ENCODE results near the gene EPC2. TPM values are rescaled to one million over a fixed set of nuclear protein-coding genes. Genes with fewer than 3 reads are reported as not detected.

Gene EPC2
- total and polyA plus RNA-seq, 2 of the 8 experiments (the other 6 are each of a cell fraction or from before 2014, with no cell fraction given), result 16.1 to 25.7 TPM

DNA sequence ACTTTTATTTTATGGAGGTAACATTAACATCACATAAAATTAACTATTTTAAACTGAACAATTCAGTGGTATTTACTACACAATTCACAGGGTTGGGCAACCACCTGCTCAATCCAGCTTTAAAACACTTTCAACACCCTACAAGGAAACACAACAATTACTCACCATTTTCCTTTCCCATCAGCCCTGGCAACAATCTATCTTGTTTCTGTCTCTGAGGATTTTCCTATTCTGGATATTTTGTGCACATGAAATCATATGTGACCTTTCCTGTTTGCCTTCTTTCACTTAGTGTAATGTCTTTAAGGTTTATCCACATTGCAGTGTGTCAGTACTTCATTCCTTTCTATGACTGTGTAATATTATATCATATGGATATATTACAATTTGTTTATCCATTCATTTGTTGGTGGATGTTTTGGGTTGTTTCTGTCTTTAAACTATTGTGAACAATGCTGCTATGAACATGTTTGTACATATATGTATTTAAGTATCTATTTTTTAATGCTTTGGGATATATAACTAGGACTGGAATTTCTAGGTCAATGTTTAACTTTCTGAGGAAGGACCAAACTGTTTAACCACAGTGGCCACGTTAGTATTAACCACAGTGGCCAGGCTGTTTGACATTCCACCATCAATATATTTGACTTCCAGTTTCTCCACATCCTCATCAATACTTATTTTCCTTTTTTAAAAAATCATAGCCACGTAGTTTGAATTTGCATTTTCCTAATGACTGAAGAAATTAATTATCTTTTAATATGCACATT is 158.1 kb downstream of the EPC2 start:
- Histone ChIP-seq H4K20me1 (replicated peaks in 1 of 2; ENCODE audit: control insufficient read depth in 1 of 2, insufficient read depth in 2 of 2, low read length in 2 of 2) (no peaks in the 10 kb centered on the region), H4K5ac (ENCODE audit: insufficient read length, low read depth, low read length) (no peak overlapping the region), H2BK20ac (ENCODE audit: low read length) (no peak overlapping the region), H3K4me2 (ENCODE audit: insufficient read depth in 1 of 2, low read depth in 2 of 2, low read length in 2 of 2) (no peak overlapping the region), H3K4ac (replicated peaks; ENCODE audit: insufficient read length, low read depth, low read length) (no peak overlapping the region), H3K27ac (ENCODE audit: low read depth, low read length) (no peak overlapping the region), H3K23ac (ENCODE audit: insufficient read length) (no peak overlapping the region), H3K9me3 (ENCODE audit: insufficient read depth in 2 of 2, low read depth in 1 of 2, low read length in 1 of 2) (0 out of 4 replicates have a peak, but pooled peaks cover 0 to 3% of the 10 kb centered on the region in 2 experiments), H3K36me3 (ENCODE audit: control insufficient read depth in 2 of 4, insufficient read depth in 4 of 4, low read length in 3 of 4) (no peaks in the 10 kb centered on the region), H2BK5ac (ENCODE audit: low read depth, low read length) (no peak overlapping the region), H2BK12ac (ENCODE audit: low read depth, low read length) (no peak overlapping the region), H4K8ac (ENCODE audit: extremely low read depth, insufficient read depth, low read length) (no peak overlapping the region), H3K23me2 (ENCODE audit: low read depth, low read length) (no peaks in the 10 kb centered on the region), H3K4me3 (ENCODE audit: extremely low read depth in 1 of 4, insufficient read depth in 2 of 4, low read depth in 3 of 4, low read length in 4 of 4) (no peak overlapping the region), H2AK5ac (ENCODE audit: low read depth, low read length) (no peak overlapping the region), H3K79me2 (ENCODE audit: control insufficient read depth in 1 of 2, insufficient read depth in 2 of 2, low read length in 2 of 2) (no peaks in the 10 kb centered on the region), H2BK120ac (replicated peaks; ENCODE audit: low read depth, low read length) (no peak overlapping the region), H3K56ac (replicated peaks; ENCODE audit: insufficient read length, low read depth, low read length) (no peak overlapping the region), H3K9ac (replicated peaks in 1 of 4; ENCODE audit: extremely low read depth in 1 of 4, low read depth in 3 of 4, low read length in 3 of 4) (no peak overlapping the region), H3K79me1 (ENCODE audit: low read depth, low read length) (no peaks in the 10 kb centered on the region), H3K27me3 (replicated peaks in 1 of 4; ENCODE audit: control insufficient read depth in 3 of 4, extremely low read depth in 1 of 4, insufficient read depth in 3 of 4, low read length in 3 of 4) (no peaks in the 10 kb centered on the region), H3K4me1 (replicated peaks in 1 of 4; ENCODE audit: control insufficient read depth in 3 of 4, insufficient read depth in 4 of 4, low read length in 3 of 4) (no peaks in the 10 kb centered on the region), H2BK15ac (ENCODE audit: low read length) (no peak overlapping the region), H3K14ac (ENCODE audit: insufficient read length) (no peak overlapping the region), H4K91ac (replicated peaks; ENCODE audit: insufficient read length, low read length) (no peak overlapping the region), H3K18ac (ENCODE audit: extremely low read depth, low read length) (no peak overlapping the region), H2AFZ (ENCODE audit: low read length) (no peak overlapping the region)
- POLR2A ChIA-PET (ENCODE audit: partially characterized antibody), result no interaction called here
- CTCF ChIA-PET (ENCODE audit: partially characterized antibody), result interaction anchor here (0.7 to 1.4 kb wide), 2 partner anchors 9 to 214 kb away, joined by 3 to 5 read pairs; no protein-coding TSS in a partner anchor
- FAIRE-seq, result no peak
- DNase-seq (ENCODE audit: low read depth in 1 of 2, low spot score in 2 of 2), result no peak
- 84% methylated on average over 2 of the region's 2 CpGs; no CpG with 5 or more reads in 1 of the 2 experiments for WGBS, 2 experiments (ENCODE audit: extremely low coverage in 1 of 2, insufficient coverage in 1 of 2, insufficient read length in 1 of 2, insufficient replicate concordance in 2 of 2, low coverage in 1 of 2, low lambda C conversion rate in 2 of 2, missing lambda C conversion rate in 1 of 2)
- no peak for TF ChIP-seq SP2 (IDR thresholded peaks at IDR 0.05; ENCODE audit: low read length)
- TF ChIP-seq, protein P1, sequence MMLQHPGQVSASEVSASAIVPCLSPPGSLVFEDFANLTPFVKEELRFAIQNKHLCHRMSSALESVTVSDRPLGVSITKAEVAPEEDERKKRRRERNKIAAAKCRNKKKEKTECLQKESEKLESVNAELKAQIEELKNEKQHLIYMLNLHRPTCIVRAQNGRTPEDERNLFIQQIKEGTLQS (IDR thresholded peaks at IDR 0.05; ENCODE audit: insufficient read depth, low read depth, low read length), result no peak
- no peak for TF ChIP-seq CTBP2 (IDR thresholded peaks at IDR 0.05; ENCODE audit: borderline replicate concordance, insufficient read depth, insufficient read length, low read length)
- no peak for TF ChIP-seq FOSL1 (IDR thresholded peaks at IDR 0.05; ENCODE audit: insufficient read depth, low read depth, low read length)
- TF ChIP-seq TAF7 (optimal IDR thresholded peaks at IDR 0.05; ENCODE audit: borderline replicate concordance, low read depth, low read length), result no peak
- TF ChIP-seq TAF1 (IDR thresholded peaks at IDR 0.05; ENCODE audit: low read depth, low read length), result no peak
- no peak for TF ChIP-seq SIRT6 (IDR thresholded peaks at IDR 0.05; ENCODE audit: low read length)
- no peak for TF ChIP-seq ZNF274 (IDR thresholded peaks at IDR 0.05; ENCODE audit: borderline replicate concordance, extremely low read depth, low read length)
- TF ChIP-seq CBX8 (IDR thresholded peaks at IDR 0.05; ENCODE audit: borderline replicate concordance, low read depth, low read length), result no peak
- no peak for TF ChIP-seq SRF (IDR thresholded peaks at IDR 0.05; ENCODE audit: low read depth, low read length)
- no peak for TF ChIP-seq EP300 (IDR thresholded peaks at IDR 0.05; ENCODE audit: borderline replicate concordance in 1 of 2, low read depth in 2 of 2, low read length in 2 of 2)
- no peak for TF ChIP-seq NANOG (IDR thresholded peaks at IDR 0.05; ENCODE audit: insufficient read depth, low read depth, low read length, poor library complexity, severe bottlenecking)

Data from H1 (cell line).